ENCODE measurements around the gene DYRK1A. TPM values are rescaled to one million over a fixed set of nuclear protein-coding genes. Genes with fewer than 3 reads are reported as not detected.
A peak's percentile ranks its signal among the peaks of the same experiment; 100 is the strongest.

DYRK1A gene
- total RNA-seq, 1 experiment from 2014 or later, result 35.5 TPM

DNA sequence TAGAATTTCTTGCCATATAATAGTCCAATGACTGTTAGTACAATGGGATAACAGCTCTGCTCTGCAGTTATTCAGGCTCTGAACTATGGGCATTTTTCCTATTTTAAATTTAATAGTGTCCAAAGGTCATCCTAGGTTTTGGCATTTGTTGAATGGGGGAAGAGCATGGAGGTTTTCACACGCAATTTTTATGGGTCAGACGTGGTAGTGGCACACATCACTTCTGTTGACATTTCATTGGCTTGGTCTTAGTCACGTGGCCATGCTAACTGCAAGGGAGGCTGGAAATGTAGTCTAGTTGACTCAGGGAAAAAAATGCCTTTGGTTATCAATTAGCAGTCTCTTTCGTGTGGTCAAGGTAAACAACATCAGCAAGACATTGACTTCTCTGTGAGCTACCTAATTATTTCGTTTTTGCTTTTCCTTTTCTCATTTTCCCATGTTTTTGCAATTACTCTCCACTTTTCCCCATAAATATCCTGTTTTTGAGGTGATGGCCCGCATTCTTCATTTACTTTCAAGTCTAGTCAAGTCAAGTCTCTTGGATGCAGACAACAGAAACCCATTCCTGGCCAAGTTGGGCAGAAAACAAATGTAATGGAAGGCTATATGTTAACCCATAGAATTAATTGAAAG is 82.8 kb downstream of the DYRK1A start:
- Histone ChIP-seq H4K20me1 (ENCODE audit: insufficient read depth) (no peaks in the 10 kb centered on the region; the same call in 1 of the 2 replicates), H3K9me2 (ENCODE audit: insufficient read depth) (no peaks in the 10 kb centered on the region), H3K4me1 (replicated peaks; ENCODE audit: insufficient read depth) (peaks cover 23% of the 10 kb centered on the region), H3K4me3 (no peak overlapping the region), H2AFZ (no peak overlapping the region), H3K4me2 (peak overlapping the region; percentile 38), H3K36me3 (ENCODE audit: low read depth) (no peaks in the 10 kb centered on the region), H3K27ac (peak overlapping the region; percentile 22; the same call in 1 of the 2 replicates), H3K79me2 (ENCODE audit: low read depth) (peaks cover 83% of the 10 kb centered on the region), H3K9me3 (ENCODE audit: insufficient read depth, low read depth) (no peaks in the 10 kb centered on the region), H3F3A (ENCODE audit: insufficient read depth, low read depth) (peaks cover 10% of the 10 kb centered on the region; the same call in 1 of the 2 replicates), H3K27me3 (ENCODE audit: insufficient read depth, low read depth) (no peaks in the 10 kb centered on the region)
- TF ChIP-seq EZH2 (IDR thresholded peaks at IDR 0.05; ENCODE audit: low read depth), result no peak
- TF ChIP-seq, protein P1, sequence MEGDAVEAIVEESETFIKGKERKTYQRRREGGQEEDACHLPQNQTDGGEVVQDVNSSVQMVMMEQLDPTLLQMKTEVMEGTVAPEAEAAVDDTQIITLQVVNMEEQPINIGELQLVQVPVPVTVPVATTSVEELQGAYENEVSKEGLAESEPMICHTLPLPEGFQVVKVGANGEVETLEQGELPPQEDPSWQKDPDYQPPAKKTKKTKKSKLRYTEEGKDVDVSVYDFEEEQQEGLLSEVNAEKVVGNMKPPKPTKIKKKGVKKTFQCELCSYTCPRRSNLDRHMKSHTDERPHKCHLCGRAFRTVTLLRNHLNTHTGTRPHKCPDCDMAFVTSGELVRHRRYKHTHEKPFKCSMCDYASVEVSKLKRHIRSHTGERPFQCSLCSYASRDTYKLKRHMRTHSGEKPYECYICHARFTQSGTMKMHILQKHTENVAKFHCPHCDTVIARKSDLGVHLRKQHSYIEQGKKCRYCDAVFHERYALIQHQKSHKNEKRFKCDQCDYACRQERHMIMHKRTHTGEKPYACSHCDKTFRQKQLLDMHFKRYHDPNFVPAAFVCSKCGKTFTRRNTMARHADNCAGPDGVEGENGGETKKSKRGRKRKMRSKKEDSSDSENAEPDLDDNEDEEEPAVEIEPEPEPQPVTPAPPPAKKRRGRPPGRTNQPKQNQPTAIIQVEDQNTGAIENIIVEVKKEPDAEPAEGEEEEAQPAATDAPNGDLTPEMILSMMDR (conservative IDR thresholded peaks at IDR 0.05), result no peak
- ChIA-PET CTCF (no interaction called here), POLR2A (ENCODE audit: unreplicated experiment) (interaction anchor here (0.7 kb wide), 1 partner anchor 204 kb away, joined by 4 read pairs; no protein-coding TSS in a partner anchor)
- no TSS peak for BruUV-seq (replicated peaks)
- DNase-seq, result no peak
- intact Hi-C loops (cut with micrococcal nuclease; ENCODE audit: unreplicated experiment), result no loop called here

DNA sequence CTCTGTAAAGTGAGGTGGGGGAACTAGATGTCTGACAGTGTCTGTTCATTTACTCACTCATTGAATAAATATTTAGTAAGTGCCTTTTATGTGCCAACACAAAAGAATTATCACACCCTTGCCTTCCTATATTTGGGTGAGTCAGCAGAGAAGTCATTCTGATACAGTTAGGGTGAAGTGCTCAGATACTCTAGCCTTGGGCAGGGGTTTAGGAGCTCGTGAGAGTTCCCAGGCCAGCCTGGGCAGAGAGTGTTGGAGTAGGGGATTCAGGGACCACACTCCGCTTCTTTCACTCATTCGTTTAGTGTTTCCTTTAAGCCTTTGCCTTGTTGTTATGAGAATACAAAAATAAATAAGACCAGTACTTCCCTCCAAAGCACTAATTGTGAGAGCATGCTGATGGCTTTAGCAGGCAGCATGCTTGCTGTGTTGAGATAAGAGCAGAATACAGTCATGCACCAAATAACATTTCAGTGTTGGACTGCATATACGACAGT is 83.9 kb downstream of the DYRK1A start:
- DNase-seq, result peak; percentile 3 to 70

DNA sequence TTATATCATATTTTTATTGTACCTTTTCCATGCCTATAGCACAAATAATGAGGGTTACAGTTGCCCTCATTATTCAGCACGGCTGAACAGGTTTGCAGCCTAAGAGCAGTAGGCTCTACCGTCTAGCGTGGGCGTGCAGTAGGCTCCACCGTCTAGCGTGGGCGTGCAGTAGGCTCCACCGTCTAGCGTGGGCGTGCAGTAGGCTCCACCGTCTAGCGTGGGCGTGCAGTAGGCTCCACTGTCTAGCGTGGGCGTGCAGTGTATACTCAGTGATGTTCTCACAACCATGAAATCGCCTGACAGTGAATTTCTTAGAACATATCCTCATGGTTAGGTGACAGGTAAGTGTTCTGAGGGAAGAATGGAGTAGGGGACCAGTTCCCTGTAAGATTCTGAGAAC is 84.9 kb downstream of the DYRK1A start:
- CTCF ChIA-PET, result no interaction called here
- peaks cover 10% of the 10 kb centered on the region; the same call in 1 of the 2 replicates for H3F3A ChIP-seq (ENCODE audit: insufficient read depth, low read depth)
- no peaks in the 10 kb centered on the region for H3K9me3 ChIP-seq (ENCODE audit: insufficient read depth, low read depth)
- no peaks in the 10 kb centered on the region for H3K36me3 ChIP-seq (ENCODE audit: low read depth)
- H3K79me2 ChIP-seq (ENCODE audit: low read depth), result peaks cover 85% of the 10 kb centered on the region
- TF ChIP-seq, protein P1 (conservative IDR thresholded peaks at IDR 0.05), result no peak
- no peak for TF ChIP-seq EZH2 (IDR thresholded peaks at IDR 0.05; ENCODE audit: low read depth)
- DNase-seq, result no peak
- H3K27ac ChIP-seq, result no peak overlapping the region
- no peak overlapping the region for H2AFZ ChIP-seq
- intact Hi-C loops (cut with micrococcal nuclease; ENCODE audit: unreplicated experiment), result no loop called here
- no peaks in the 10 kb centered on the region for H3K9me2 ChIP-seq (ENCODE audit: insufficient read depth)
- peaks cover 34% of the 10 kb centered on the region for H3K4me1 ChIP-seq (replicated peaks; ENCODE audit: insufficient read depth)
- no peaks in the 10 kb centered on the region for H3K27me3 ChIP-seq (ENCODE audit: insufficient read depth, low read depth)
- no peak overlapping the region for H3K4me3 ChIP-seq
- POLR2A ChIA-PET (ENCODE audit: unreplicated experiment), result interaction anchor here (0.6 kb wide), 1 partner anchor 85 kb away, joined by 5 read pairs; no protein-coding TSS in a partner anchor
- no TSS peak for BruUV-seq (replicated peaks)
- no peak overlapping the region for H3K4me2 ChIP-seq
- no peaks in the 10 kb centered on the region for H4K20me1 ChIP-seq (ENCODE audit: insufficient read depth)

More for the DNA sequence above, 83.9 kb downstream of the DYRK1A start:
- ChIA-PET CTCF (no interaction called here), POLR2A (ENCODE audit: unreplicated experiment) (no interaction called here)
- BruUV-seq (replicated peaks), result no TSS peak
- no peaks in the 10 kb centered on the region for H3K36me3 ChIP-seq (ENCODE audit: low read depth)
- H3K79me2 ChIP-seq (ENCODE audit: low read depth), result peaks cover 85% of the 10 kb centered on the region
- intact Hi-C loops (cut with micrococcal nuclease; ENCODE audit: unreplicated experiment), result no loop called here
- no peak for TF ChIP-seq EZH2 (IDR thresholded peaks at IDR 0.05; ENCODE audit: low read depth)
- TF ChIP-seq, protein P1 (conservative IDR thresholded peaks at IDR 0.05), result no peak
- H4K20me1 ChIP-seq (ENCODE audit: insufficient read depth), result no peaks in the 10 kb centered on the region
- H3K4me1 ChIP-seq (replicated peaks; ENCODE audit: insufficient read depth), result peaks cover 33% of the 10 kb centered on the region
- H2AFZ ChIP-seq, result no peak overlapping the region
- peak overlapping the region; percentile 22 for H3K27ac ChIP-seq
- H3K4me3 ChIP-seq, result no peak overlapping the region
- no peaks in the 10 kb centered on the region for H3K9me3 ChIP-seq (ENCODE audit: insufficient read depth, low read depth)
- no peaks in the 10 kb centered on the region for H3K9me2 ChIP-seq (ENCODE audit: insufficient read depth)
- H3K4me2 ChIP-seq, result peak overlapping the region; percentile 38
- no peaks in the 10 kb centered on the region for H3K27me3 ChIP-seq (ENCODE audit: insufficient read depth, low read depth)
- peaks cover 10% of the 10 kb centered on the region; the same call in 1 of the 2 replicates for H3F3A ChIP-seq (ENCODE audit: insufficient read depth, low read depth)
